SK-N-SH (cell line): ENCODE measurements around the gene FBXL7. TPM values are rescaled to one million over a fixed set of nuclear protein-coding genes. Genes with fewer than 3 reads are reported as not detected.

Source experiments
- CTCF ChIA-PET: fragments of 300-600, 350-600 bp; formaldehyde crosslinking; extraction: SDS; loops from one replicate; lab custom pipeline; 2021; lab: Yijun Ruan, JAX
- POLR2A ChIA-PET: fragments of 350-600 bp; sonication (Branson Sonifier 250); formaldehyde crosslinking; extraction: SDS; loops from one replicate; lab custom pipeline; 2020; ENCODE audit warnings: antibody characterized with exemption, inconsistent platforms; lab: Yijun Ruan, JAX
- DNase-seq: peaks from one replicate; pipeline ENCODE4 v3.0.0; 2012
- H2AFZ ChIP-seq: fragments of 200-600 bp; sonication (generic); 2 replicates; pipeline ENCODE4 v1.8.1; 2016; ENCODE audit warnings: antibody characterized with exemption, mild to moderate bottlenecking, low read depth
- H3F3A ChIP-seq: fragments of 200-600 bp; sonication (generic); replicated peaks from 2 replicates; pipeline ENCODE3; 2016; ENCODE audit warnings: antibody characterized with exemption, mild to moderate bottlenecking; ENCODE audit not compliant: insufficient read depth
- H3K27ac ChIP-seq, 2 experiments: fragments of 200-500 bp in 1 of 2; fragments of 200-600 bp in 1 of 2; sonication (Bioruptor generic) in 1 of 2; sonication (generic), shearing (Covaris generic) in 1 of 2; 2 replicates each; pipeline versions ENCODE4 v1.5.1 to v1.6.1; 2014 to 2016; ENCODE audit warnings: low read depth in 2 of 2, inconsistent platforms in 1 of 2, low read length in 1 of 2, mild to moderate bottlenecking in 1 of 2, mixed read lengths in 1 of 2
- H3K27me3 ChIP-seq: fragments of 200-600 bp; sonication (generic), shearing (Covaris generic); 2 replicates; pipeline ENCODE4 v1.6.1; 2016; ENCODE audit warnings: mixed run types; ENCODE audit not compliant: insufficient read depth
- H3K36me3 ChIP-seq, 2 experiments: fragments of 200-500 bp in 1 of 2; fragments of 200-600 bp in 1 of 2; sonication (Bioruptor generic) in 1 of 2; sonication (generic) in 1 of 2; replicated peaks in 1 of 2; 2 replicates each; pipeline versions ENCODE3 to v1.5.1; 2014 to 2016; ENCODE audit warnings: low read length in 1 of 2, mild to moderate bottlenecking in 1 of 2; ENCODE audit not compliant: insufficient read depth in 2 of 2, control insufficient read depth in 1 of 2
- H3K4me1 ChIP-seq, 2 experiments: fragments of 200-500 bp in 1 of 2; fragments of 200-600 bp in 1 of 2; sonication (Bioruptor generic) in 1 of 2; sonication (generic), shearing (Covaris generic) in 1 of 2; 2 replicates each; pipeline versions ENCODE4 v1.5.1 to v1.6.1; 2014 to 2016; ENCODE audit warnings: low read depth in 1 of 2, low read length in 1 of 2, mixed run types in 1 of 2; ENCODE audit not compliant: insufficient read depth in 2 of 2, control insufficient read depth in 1 of 2
- H3K4me2 ChIP-seq: fragments of 200-600 bp; sonication (generic), shearing (Covaris generic); 2 replicates; pipeline ENCODE4 v1.6.1; 2017; ENCODE audit warnings: mixed run types
- H3K4me3 ChIP-seq, 2 experiments: fragments of 200-500 bp in 1 of 2; fragments of 200-600 bp in 1 of 2; sonication (Bioruptor generic) in 1 of 2; sonication (generic), shearing (Covaris generic) in 1 of 2; 2 replicates each; pipeline versions ENCODE4 v1.5.1 to v1.8.1; 2014 to 2016; ENCODE audit warnings: low read depth in 2 of 2, inconsistent platforms in 1 of 2, low read length in 1 of 2, mild to moderate bottlenecking in 1 of 2, mixed read lengths in 1 of 2, moderate library complexity in 1 of 2
- H3K79me2 ChIP-seq: fragments of 200-600 bp; sonication (generic); 2 replicates; pipeline ENCODE4 v1.8.1; 2017; ENCODE audit warnings: mild to moderate bottlenecking; ENCODE audit not compliant: insufficient read depth
- H3K9ac ChIP-seq: fragments of 200-600 bp; sonication (generic); 2 replicates; pipeline ENCODE4 v1.6.1; 2017; ENCODE audit warnings: mixed run types
- H3K9me2 ChIP-seq: fragments of 200-600 bp; sonication (generic); 2 replicates; pipeline ENCODE4 v1.6.1; 2017; ENCODE audit warnings: mixed run types
- H3K9me3 ChIP-seq: fragments of 200-600 bp; sonication (generic); 2 replicates; pipeline ENCODE4 v1.6.1; 2017; ENCODE audit warnings: mixed run types, mild to moderate bottlenecking, moderate library complexity
- H4K20me1 ChIP-seq: fragments of 200-600 bp; sonication (generic); 2 replicates; pipeline ENCODE4 v1.6.1; 2017; ENCODE audit warnings: mild to moderate bottlenecking, mixed run types; ENCODE audit not compliant: insufficient read depth
- CHD2 ChIP-seq: fragments of 150-350 bp; IDR thresholded peaks from 2 replicates; pipeline ENCODE4 v1.6.1; 2018; ENCODE audit warnings: low read length; ENCODE audit not compliant: partially characterized antibody
- EP300 ChIP-seq, 2 experiments: IDR thresholded peaks; 2 replicates each; pipeline versions ENCODE4 v1.4.0 to v1.6.1; 2012; ENCODE audit warnings: borderline replicate concordance in 1 of 2, low read depth in 1 of 2, low read length in 1 of 2
- EZH2phosphoT487 ChIP-seq: fragments of 200-600 bp; sonication (generic); IDR thresholded peaks from 2 replicates; pipeline ENCODE4 v1.6.1; 2017; ENCODE audit warnings: low read depth, mixed run types, mild to moderate bottlenecking, antibody characterized with exemption, moderate library complexity, borderline replicate concordance
- FOXM1 ChIP-seq: IDR thresholded peaks from 2 replicates; pipeline ENCODE4 v1.4.0; 2012; ENCODE audit warnings: low read depth, mild to moderate bottlenecking
- GABPA ChIP-seq: IDR thresholded peaks from 2 replicates; pipeline ENCODE4 v1.4.0; 2012; ENCODE audit warnings: low read depth, mild to moderate bottlenecking
- JUND ChIP-seq: IDR thresholded peaks from 2 replicates; pipeline ENCODE4 v1.4.0; 2012
- MXI1 ChIP-seq: IDR thresholded peaks from 2 replicates; pipeline ENCODE4 v1.6.1; 2012; ENCODE audit warnings: mild to moderate bottlenecking, low read depth, low read length, improper control_type of control experiment
- NRF1 ChIP-seq: IDR thresholded peaks from 2 replicates; pipeline ENCODE4 v1.6.1; 2012; ENCODE audit warnings: low read depth, mild to moderate bottlenecking, low read length
- POLR2AphosphoS5 ChIP-seq: IDR thresholded peaks from 2 replicates; pipeline ENCODE4 v1.6.1; 2012; ENCODE audit warnings: low read depth, low read length
- SIN3A ChIP-seq: IDR thresholded peaks from 2 replicates; pipeline ENCODE4 v1.6.1; 2012; ENCODE audit warnings: low read depth, mild to moderate bottlenecking, low read length, moderate library complexity, borderline replicate concordance
- TCF12 ChIP-seq: IDR thresholded peaks from 2 replicates; pipeline ENCODE4 v1.4.0; 2012
- YY1 ChIP-seq: IDR thresholded peaks from 2 replicates; pipeline ENCODE4 v1.4.0; 2012; ENCODE audit warnings: low read depth, mild to moderate bottlenecking
- polyA plus RNA-seq, 3 experiments: library from polyadenylated mRNA; depleted of rRNA; stranded (reverse); fragments of >200 nt; gene quantifications; 2 replicates each; pipeline ENCODE4 v1.2.3, GENCODE V29; 2012
- TF ChIP-seq, protein P1 (sequence below): IDR thresholded peaks from 2 replicates; pipeline ENCODE4; 2012
- TF ChIP-seq, protein P2 (sequence below): IDR thresholded peaks from 2 replicates; pipeline ENCODE4 v1.4.0; 2012; ENCODE audit warnings: low read depth, borderline replicate concordance
- TF ChIP-seq, protein P3 (sequence below): fragments of 150-350 bp; IDR thresholded peaks from 2 replicates; pipeline ENCODE4 v1.6.1; 2017; ENCODE audit warnings: antibody characterized with exemption, low read length, low read depth, borderline replicate concordance
- TF ChIP-seq, protein P4 (sequence below): IDR thresholded peaks from 2 replicates; pipeline ENCODE4 v1.4.0; 2012; ENCODE audit warnings: low read depth
- TF ChIP-seq, protein P5 (sequence below): IDR thresholded peaks from 2 replicates; pipeline ENCODE4 v1.4.0; 2012; ENCODE audit warnings: low read depth, borderline replicate concordance

Gene FBXL7
- polyA plus RNA-seq, 1 of the 3 experiments (the other 2 are of a cell fraction): 7.0 TPM

DNA sequence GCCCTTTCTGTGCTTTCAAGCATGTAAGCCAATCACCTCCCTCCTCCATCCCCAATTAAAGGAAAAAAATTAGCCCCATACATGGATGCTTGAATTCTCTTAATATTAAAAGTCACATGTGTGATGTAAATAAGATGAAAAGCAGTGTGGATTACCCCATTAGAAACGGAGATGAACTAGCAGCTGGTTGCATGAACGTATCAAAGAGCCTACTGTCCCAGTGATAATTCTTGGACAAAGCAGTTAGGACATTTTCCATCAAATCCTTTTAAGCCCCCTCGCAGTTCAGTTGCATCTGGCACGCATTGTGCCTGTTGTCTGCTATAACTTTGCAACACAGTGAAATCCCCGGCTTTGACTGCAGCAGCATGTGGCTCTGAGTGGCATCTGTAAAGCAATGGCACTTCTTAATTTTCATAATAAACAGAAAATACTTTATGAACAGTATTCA, 285.6 kb downstream of the FBXL7 start (continued):
- TF ChIP-seq, protein P1, sequence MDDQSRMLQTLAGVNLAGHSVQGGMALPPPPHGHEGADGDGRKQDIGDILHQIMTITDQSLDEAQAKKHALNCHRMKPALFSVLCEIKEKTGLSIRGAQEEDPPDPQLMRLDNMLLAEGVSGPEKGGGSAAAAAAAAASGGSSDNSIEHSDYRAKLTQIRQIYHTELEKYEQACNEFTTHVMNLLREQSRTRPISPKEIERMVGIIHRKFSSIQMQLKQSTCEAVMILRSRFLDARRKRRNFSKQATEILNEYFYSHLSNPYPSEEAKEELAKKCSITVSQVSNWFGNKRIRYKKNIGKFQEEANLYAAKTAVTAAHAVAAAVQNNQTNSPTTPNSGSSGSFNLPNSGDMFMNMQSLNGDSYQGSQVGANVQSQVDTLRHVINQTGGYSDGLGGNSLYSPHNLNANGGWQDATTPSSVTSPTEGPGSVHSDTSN: no peak
- TF ChIP-seq JUND: no peak
- no peak for TF ChIP-seq GABPA
- no peak for TF ChIP-seq TCF12
- TF ChIP-seq CHD2: no peak
- TF ChIP-seq, protein P2, sequence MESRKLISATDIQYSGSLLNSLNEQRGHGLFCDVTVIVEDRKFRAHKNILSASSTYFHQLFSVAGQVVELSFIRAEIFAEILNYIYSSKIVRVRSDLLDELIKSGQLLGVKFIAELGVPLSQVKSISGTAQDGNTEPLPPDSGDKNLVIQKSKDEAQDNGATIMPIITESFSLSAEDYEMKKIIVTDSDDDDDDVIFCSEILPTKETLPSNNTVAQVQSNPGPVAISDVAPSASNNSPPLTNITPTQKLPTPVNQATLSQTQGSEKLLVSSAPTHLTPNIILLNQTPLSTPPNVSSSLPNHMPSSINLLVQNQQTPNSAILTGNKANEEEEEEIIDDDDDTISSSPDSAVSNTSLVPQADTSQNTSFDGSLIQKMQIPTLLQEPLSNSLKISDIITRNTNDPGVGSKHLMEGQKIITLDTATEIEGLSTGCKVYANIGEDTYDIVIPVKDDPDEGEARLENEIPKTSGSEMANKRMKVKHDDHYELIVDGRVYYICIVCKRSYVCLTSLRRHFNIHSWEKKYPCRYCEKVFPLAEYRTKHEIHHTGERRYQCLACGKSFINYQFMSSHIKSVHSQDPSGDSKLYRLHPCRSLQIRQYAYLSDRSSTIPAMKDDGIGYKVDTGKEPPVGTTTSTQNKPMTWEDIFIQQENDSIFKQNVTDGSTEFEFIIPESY: no peak
- TF ChIP-seq POLR2AphosphoS5: no peak

- TF ChIP-seq, protein P2: no peak
- TF ChIP-seq, protein P3, sequence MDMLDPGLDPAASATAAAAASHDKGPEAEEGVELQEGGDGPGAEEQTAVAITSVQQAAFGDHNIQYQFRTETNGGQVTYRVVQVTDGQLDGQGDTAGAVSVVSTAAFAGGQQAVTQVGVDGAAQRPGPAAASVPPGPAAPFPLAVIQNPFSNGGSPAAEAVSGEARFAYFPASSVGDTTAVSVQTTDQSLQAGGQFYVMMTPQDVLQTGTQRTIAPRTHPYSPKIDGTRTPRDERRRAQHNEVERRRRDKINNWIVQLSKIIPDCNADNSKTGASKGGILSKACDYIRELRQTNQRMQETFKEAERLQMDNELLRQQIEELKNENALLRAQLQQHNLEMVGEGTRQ: no peak
- TF ChIP-seq, protein P4, sequence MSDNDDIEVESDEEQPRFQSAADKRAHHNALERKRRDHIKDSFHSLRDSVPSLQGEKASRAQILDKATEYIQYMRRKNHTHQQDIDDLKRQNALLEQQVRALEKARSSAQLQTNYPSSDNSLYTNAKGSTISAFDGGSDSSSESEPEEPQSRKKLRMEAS: no peak
- TF ChIP-seq MXI1: no peak
- TF ChIP-seq SIN3A: no peak
- no peak for TF ChIP-seq EZH2phosphoT487
- TF ChIP-seq POLR2AphosphoS5: no peak
- no peak for TF ChIP-seq FOXM1
- TF ChIP-seq, protein P5, sequence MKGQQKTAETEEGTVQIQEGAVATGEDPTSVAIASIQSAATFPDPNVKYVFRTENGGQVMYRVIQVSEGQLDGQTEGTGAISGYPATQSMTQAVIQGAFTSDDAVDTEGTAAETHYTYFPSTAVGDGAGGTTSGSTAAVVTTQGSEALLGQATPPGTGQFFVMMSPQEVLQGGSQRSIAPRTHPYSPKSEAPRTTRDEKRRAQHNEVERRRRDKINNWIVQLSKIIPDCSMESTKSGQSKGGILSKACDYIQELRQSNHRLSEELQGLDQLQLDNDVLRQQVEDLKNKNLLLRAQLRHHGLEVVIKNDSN: no peak
- TF ChIP-seq EP300 (IDR thresholded peaks at IDR 0.05; ENCODE audit: borderline replicate concordance in 1 of 2, low read depth in 1 of 2, low read length in 1 of 2): no peak
- no peak for TF ChIP-seq YY1
- no peak for TF ChIP-seq NRF1
- no peak overlapping the region for H3K4me3 ChIP-seq
- 0 out of 2 replicates have a peak, but pooled peaks cover 3% of the 10 kb centered on the region for H4K20me1 ChIP-seq
- H2AFZ ChIP-seq: no peak overlapping the region
- no peaks in the 10 kb centered on the region for H3K9me2 ChIP-seq
- H3K9me3 ChIP-seq: no peaks in the 10 kb centered on the region
- CTCF ChIA-PET: interaction anchor here (0.6 kb wide), 1 partner anchor 1474 kb away, joined by 3 read pairs; no protein-coding TSS in a partner anchor
- no peaks in the 10 kb centered on the region for H3K36me3 ChIP-seq
- no peaks in the 10 kb centered on the region for H3K79me2 ChIP-seq
- H3K27ac ChIP-seq: no peak overlapping the region
- H3F3A ChIP-seq: no peaks in the 10 kb centered on the region
- no peak overlapping the region for H3K9ac ChIP-seq
- POLR2A ChIA-PET: no interaction called here
- H3K4me1 ChIP-seq: peaks cover 5 to 7% of the 10 kb centered on the region in 2 experiments
- DNase-seq: no peak
- no peaks in the 10 kb centered on the region for H3K27me3 ChIP-seq
- H3K4me2 ChIP-seq: no peak overlapping the region
These were observed 286.3 kb downstream of the FBXL7 start for GRCh38 chr5:15786326-15786725.
